ENCODE results near the gene ADCY3.

ADCY3 gene

DNA sequence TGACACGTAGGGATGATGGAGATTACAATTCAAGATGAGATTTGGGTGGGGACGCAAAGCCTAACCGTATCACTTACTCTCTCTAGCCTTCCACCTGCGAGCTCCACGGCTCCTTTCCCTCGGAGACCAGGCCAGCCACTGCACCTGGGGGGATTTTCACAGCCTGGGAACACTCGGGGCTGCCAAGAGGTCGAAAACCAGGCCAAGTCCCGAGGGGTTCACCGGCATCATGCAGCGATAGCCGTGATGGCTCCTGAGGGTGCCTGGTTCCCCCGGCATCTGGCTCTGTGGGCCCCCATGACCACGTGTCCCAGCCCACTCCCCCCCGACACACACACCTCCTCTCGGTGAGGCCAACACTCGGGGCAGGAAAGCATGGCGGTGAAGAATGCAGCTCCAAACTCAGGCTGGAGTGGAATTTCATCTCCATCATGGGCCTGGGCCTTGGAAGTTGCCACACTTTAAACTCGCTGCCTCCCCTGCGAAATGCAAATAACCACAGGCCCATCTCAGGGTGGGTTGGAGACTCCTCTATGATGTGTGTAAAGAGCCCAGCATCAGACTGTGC, 32.6 kb downstream of the ADCY3 start:
- no peak overlapping the region for H3K4me3 ChIP-seq (ENCODE audit: low read depth, low read length)
- TF ChIP-seq, protein P1, sequence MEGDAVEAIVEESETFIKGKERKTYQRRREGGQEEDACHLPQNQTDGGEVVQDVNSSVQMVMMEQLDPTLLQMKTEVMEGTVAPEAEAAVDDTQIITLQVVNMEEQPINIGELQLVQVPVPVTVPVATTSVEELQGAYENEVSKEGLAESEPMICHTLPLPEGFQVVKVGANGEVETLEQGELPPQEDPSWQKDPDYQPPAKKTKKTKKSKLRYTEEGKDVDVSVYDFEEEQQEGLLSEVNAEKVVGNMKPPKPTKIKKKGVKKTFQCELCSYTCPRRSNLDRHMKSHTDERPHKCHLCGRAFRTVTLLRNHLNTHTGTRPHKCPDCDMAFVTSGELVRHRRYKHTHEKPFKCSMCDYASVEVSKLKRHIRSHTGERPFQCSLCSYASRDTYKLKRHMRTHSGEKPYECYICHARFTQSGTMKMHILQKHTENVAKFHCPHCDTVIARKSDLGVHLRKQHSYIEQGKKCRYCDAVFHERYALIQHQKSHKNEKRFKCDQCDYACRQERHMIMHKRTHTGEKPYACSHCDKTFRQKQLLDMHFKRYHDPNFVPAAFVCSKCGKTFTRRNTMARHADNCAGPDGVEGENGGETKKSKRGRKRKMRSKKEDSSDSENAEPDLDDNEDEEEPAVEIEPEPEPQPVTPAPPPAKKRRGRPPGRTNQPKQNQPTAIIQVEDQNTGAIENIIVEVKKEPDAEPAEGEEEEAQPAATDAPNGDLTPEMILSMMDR (IDR thresholded peaks at IDR 0.05; ENCODE audit: low read depth, low read length): no peak

- TF ChIP-seq, protein P1 (IDR thresholded peaks at IDR 0.05; ENCODE audit: low read depth, low read length): no peak
- no peak overlapping the region for H3K4me3 ChIP-seq (ENCODE audit: low read depth, low read length)
Measured at GRCh38 chr2:24886691-24887304, 33.2 kb downstream of the ADCY3 start.

DNA sequence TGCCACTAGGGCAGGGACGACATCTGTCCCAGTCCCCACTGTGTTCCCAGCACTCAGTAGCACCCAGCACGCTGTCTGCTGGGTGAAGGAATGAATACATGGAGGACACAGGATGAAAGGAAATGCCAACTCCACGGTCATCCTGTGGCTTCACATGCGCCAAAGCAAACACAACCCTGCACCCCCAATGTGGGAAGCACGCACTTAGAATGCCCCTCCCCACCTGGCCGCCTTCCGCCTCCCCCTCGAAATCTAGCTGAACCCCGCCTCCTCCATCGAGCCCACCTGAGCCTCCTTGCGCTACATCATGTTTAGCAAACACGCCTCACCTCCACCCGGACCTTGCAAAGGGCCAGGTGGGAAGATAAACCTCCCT, 33.9 kb downstream of the ADCY3 start:
- TF ChIP-seq, protein P1 (IDR thresholded peaks at IDR 0.05; ENCODE audit: low read depth, low read length): no peak
- no peak overlapping the region for H3K4me3 ChIP-seq (ENCODE audit: low read depth, low read length)

GRCh38 chr2:24885221-24886125, 34.6 kb downstream of the ADCY3 start:
- TF ChIP-seq, protein P1 (IDR thresholded peaks at IDR 0.05; ENCODE audit: low read depth, low read length): no peak
- no peak overlapping the region for H3K4me3 ChIP-seq (ENCODE audit: low read depth, low read length)

DNA sequence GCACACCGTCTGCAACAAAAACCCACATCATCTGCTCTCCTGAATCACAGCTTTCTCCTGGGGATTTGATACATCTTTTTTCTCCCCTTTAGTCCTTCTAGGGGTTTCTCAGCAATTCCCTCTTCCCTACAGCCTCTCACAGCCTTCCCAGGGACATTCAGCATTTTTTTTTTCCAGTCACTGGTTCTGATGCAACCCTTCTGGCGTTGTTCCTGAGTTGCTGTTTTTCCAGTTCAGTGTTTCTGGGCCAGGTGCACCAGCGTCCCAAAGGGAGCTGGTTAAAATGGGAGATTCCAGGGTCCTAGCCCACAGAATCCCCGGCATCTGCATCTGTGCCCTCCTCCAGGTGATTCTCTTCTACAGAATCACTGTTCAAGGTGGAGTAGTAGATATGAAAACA, 36.1 kb downstream of the ADCY3 start:
- TF ChIP-seq, protein P1 (IDR thresholded peaks at IDR 0.05; ENCODE audit: low read depth, low read length): no peak
- H3K4me3 ChIP-seq (ENCODE audit: low read depth, low read length): no peak overlapping the region

DNA sequence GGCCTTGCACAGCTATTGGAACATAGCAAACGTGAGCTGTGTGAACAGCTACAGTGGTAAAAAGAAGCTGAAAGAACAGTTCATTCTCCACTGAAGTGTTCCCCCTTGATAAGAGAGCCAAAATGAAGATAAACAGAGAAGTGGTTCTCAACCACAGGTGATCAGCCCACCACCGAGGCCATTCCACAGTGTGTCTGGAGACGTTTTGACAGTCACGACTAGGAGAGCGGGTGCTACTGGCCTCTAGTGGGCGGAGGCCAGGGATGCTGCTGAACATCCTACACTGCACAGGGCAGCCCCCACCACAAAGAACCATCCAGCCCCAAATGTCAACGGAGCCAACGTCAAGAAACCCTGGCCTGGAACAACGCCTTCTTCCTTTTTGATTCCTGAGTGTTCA, 38.4 kb downstream of the ADCY3 start:
- no peak overlapping the region for H3K4me3 ChIP-seq (ENCODE audit: low read depth, low read length)
- TF ChIP-seq, protein P1 (IDR thresholded peaks at IDR 0.05; ENCODE audit: low read depth, low read length): no peak

GRCh38 chr2:24881158-24881557, 38.9 kb downstream of the ADCY3 start:
- no peak overlapping the region for H3K4me3 ChIP-seq (ENCODE audit: low read depth, low read length)
- TF ChIP-seq, protein P1 (IDR thresholded peaks at IDR 0.05; ENCODE audit: low read depth, low read length): no peak
